Panc1 (cell line): ENCODE measurements around the gene ATP10D. TPM values are rescaled to one million over a fixed set of nuclear protein-coding genes. Genes with fewer than 3 reads are reported as not detected.

ENCODE experiments used
- ATAC-seq: fragments of 200-7000 bp; cut with Tn5 transposase; 2 replicates; pipeline ENCODE4 v1.9.1; 2020; ENCODE audit warnings: mild to moderate bottlenecking, moderate library complexity
- BruUV-seq: library from RNA; stranded (reverse); fragments of 400-500 nt; replicated peaks from 2 replicates; lab custom pipeline; 2021; lab: Mats Ljungman, UMichigan
- CTCF ChIA-PET: fragments of 300-600 bp; sonication (Branson Sonifier 250); formaldehyde crosslinking; loops from one replicate; lab custom pipeline; 2022; ENCODE audit warnings: antibody characterized with exemption; lab: Charles Lee
- POLR2A ChIA-PET: fragments of 300-600 bp; sonication (Branson Sonifier 250); formaldehyde crosslinking; loops from one replicate; lab custom pipeline; 2022; ENCODE audit warnings: antibody characterized with exemption; lab: Charles Lee
- DNase-seq: peaks from one replicate; pipeline ENCODE4 v3.0.0-alpha.2; 2010; ENCODE audit warnings: low read depth, low spot score
- H3K27ac ChIP-seq: 2 replicates; pipeline ENCODE4 v1.5.1; 2011; ENCODE audit warnings: mild to moderate bottlenecking, low read length, inconsistent platforms
- H3K27me3 ChIP-seq: fragments of 200-500 bp; sonication (Bioruptor generic); 2 replicates; pipeline ENCODE4 v1.6.0; 2014; ENCODE audit warnings: low read length, inconsistent platforms; ENCODE audit not compliant: control insufficient read depth, insufficient read depth
- H3K36me3 ChIP-seq: fragments of 200-500 bp; sonication (Bioruptor generic); 2 replicates; pipeline ENCODE4 v1.5.1; 2014; ENCODE audit warnings: inconsistent platforms, mild to moderate bottlenecking, low read length, moderate library complexity; ENCODE audit not compliant: control insufficient read depth, insufficient read depth
- H3K4me1 ChIP-seq: 2 replicates; pipeline ENCODE4 v1.5.1; 2011; ENCODE audit warnings: inconsistent platforms, mild to moderate bottlenecking, low read length, moderate library complexity; ENCODE audit not compliant: control insufficient read depth, insufficient read depth
- H3K4me3 ChIP-seq, 2 experiments: 2 replicates each; pipeline ENCODE4 v1.5.1; 2011 to 2012; ENCODE audit warnings: low read depth in 2 of 2, low read length in 2 of 2, mild to moderate bottlenecking in 2 of 2, inconsistent platforms in 1 of 2, moderate library complexity in 1 of 2
- H3K9me3 ChIP-seq: fragments of 200-500 bp; sonication (Bioruptor generic); 2 replicates; pipeline ENCODE4 v1.5.1; 2014; ENCODE audit warnings: low read depth, mild to moderate bottlenecking, inconsistent platforms, low read length, moderate library complexity; ENCODE audit not compliant: control insufficient read depth, insufficient read depth
- POLR2AphosphoS5 ChIP-seq: IDR thresholded peaks from 2 replicates; pipeline ENCODE4 v1.6.1; 2012; ENCODE audit warnings: mild to moderate bottlenecking, low read depth, low read length, moderate library complexity
- SIN3A ChIP-seq: IDR thresholded peaks from 2 replicates; pipeline ENCODE4 v1.6.1; 2012; ENCODE audit warnings: low read depth, mild to moderate bottlenecking, low read length, moderate library complexity, borderline replicate concordance; ENCODE audit not compliant: insufficient read depth
- TCF7L2 ChIP-seq: IDR thresholded peaks from 2 replicates; pipeline ENCODE4 v1.6.1; 2011; ENCODE audit warnings: mild to moderate bottlenecking, low read depth, low read length, inconsistent platforms
- in situ Hi-C: cut with HindIII; loops from 2 replicates; pipeline ENCODE4 v1.10.0; 2016; ENCODE audit warnings: low sequenced_read_pairs, low pct_unique_long_range_greater_than_20kb
- intact Hi-C: fragments of 100-400 bp; cut with micrococcal nuclease; formaldehyde crosslinking; loops from one replicate; pipeline ENCODE4 v1.10.0; 2022; ENCODE audit not compliant: unreplicated experiment
- total RNA-seq: library from RNA; stranded (reverse); gene quantifications from one replicate; pipeline ENCODE4 v1.2.1, GENCODE V29; 2021; ENCODE audit not compliant: unreplicated experiment
- TF ChIP-seq, protein P1 (sequence below): fragments of 450-650 bp; IDR thresholded peaks from 2 replicates; pipeline ENCODE4 v1.5.1; 2017; ENCODE audit warnings: mild to moderate bottlenecking
- TF ChIP-seq, protein P2 (sequence below), 2 experiments: IDR thresholded peaks; 2 replicates each; pipeline ENCODE4 v1.6.1; 2011 to 2012; ENCODE audit warnings: low read depth in 2 of 2, control low read depth in 1 of 2, low read length in 1 of 2, mild to moderate bottlenecking in 1 of 2, moderate library complexity in 1 of 2; ENCODE audit not compliant: insufficient read depth in 1 of 2

The ATP10D gene
- total RNA-seq, 1 experiment from 2014 or later: 13.9 TPM

DNA sequence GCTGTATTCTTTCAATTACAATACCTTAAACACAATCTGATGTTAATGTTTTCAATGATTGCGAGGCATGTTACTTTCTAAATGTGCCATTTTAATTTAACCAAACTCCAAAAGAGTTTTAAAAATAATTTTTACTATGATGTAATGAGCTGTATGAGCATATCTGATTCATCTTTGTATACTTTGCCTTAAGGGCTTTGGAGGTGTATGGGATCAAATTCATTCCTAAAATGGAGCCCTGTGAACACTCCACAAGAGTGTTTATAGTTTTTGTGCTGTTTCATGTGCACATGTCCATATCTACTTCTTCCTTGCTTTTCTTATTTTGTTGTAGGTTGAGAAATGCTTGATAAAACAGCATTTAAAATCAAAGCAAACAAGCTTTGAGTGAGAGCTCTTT, 82.4 kb downstream of the ATP10D start:
- CTCF ChIA-PET: no interaction called here
- no peaks in the 10 kb centered on the region for H3K36me3 ChIP-seq
- no peaks in the 10 kb centered on the region for H3K27me3 ChIP-seq
- in situ Hi-C loops: no loop called here
- ATAC-seq: no peak
- intact Hi-C loops: no loop called here
- H3K4me1 ChIP-seq: no peaks in the 10 kb centered on the region; the same call in 1 of the 2 replicates
- H3K9me3 ChIP-seq: no peaks in the 10 kb centered on the region
- no TSS peak for BruUV-seq
- DNase-seq: no peak
- no peak for TF ChIP-seq TCF7L2
- no peak for TF ChIP-seq POLR2AphosphoS5
- TF ChIP-seq, protein P1, sequence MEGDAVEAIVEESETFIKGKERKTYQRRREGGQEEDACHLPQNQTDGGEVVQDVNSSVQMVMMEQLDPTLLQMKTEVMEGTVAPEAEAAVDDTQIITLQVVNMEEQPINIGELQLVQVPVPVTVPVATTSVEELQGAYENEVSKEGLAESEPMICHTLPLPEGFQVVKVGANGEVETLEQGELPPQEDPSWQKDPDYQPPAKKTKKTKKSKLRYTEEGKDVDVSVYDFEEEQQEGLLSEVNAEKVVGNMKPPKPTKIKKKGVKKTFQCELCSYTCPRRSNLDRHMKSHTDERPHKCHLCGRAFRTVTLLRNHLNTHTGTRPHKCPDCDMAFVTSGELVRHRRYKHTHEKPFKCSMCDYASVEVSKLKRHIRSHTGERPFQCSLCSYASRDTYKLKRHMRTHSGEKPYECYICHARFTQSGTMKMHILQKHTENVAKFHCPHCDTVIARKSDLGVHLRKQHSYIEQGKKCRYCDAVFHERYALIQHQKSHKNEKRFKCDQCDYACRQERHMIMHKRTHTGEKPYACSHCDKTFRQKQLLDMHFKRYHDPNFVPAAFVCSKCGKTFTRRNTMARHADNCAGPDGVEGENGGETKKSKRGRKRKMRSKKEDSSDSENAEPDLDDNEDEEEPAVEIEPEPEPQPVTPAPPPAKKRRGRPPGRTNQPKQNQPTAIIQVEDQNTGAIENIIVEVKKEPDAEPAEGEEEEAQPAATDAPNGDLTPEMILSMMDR: no peak
- no peak for TF ChIP-seq SIN3A
- TF ChIP-seq, protein P2, sequence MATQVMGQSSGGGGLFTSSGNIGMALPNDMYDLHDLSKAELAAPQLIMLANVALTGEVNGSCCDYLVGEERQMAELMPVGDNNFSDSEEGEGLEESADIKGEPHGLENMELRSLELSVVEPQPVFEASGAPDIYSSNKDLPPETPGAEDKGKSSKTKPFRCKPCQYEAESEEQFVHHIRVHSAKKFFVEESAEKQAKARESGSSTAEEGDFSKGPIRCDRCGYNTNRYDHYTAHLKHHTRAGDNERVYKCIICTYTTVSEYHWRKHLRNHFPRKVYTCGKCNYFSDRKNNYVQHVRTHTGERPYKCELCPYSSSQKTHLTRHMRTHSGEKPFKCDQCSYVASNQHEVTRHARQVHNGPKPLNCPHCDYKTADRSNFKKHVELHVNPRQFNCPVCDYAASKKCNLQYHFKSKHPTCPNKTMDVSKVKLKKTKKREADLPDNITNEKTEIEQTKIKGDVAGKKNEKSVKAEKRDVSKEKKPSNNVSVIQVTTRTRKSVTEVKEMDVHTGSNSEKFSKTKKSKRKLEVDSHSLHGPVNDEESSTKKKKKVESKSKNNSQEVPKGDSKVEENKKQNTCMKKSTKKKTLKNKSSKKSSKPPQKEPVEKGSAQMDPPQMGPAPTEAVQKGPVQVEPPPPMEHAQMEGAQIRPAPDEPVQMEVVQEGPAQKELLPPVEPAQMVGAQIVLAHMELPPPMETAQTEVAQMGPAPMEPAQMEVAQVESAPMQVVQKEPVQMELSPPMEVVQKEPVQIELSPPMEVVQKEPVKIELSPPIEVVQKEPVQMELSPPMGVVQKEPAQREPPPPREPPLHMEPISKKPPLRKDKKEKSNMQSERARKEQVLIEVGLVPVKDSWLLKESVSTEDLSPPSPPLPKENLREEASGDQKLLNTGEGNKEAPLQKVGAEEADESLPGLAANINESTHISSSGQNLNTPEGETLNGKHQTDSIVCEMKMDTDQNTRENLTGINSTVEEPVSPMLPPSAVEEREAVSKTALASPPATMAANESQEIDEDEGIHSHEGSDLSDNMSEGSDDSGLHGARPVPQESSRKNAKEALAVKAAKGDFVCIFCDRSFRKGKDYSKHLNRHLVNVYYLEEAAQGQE (IDR thresholded peaks at IDR 0.05; ENCODE audit: insufficient read depth in 1 of 2, low read depth in 2 of 2, low read length in 1 of 2): no peak
- H3K27ac ChIP-seq: no peak overlapping the region
- no peak overlapping the region for H3K4me3 ChIP-seq
- POLR2A ChIA-PET: no interaction called here

DNA sequence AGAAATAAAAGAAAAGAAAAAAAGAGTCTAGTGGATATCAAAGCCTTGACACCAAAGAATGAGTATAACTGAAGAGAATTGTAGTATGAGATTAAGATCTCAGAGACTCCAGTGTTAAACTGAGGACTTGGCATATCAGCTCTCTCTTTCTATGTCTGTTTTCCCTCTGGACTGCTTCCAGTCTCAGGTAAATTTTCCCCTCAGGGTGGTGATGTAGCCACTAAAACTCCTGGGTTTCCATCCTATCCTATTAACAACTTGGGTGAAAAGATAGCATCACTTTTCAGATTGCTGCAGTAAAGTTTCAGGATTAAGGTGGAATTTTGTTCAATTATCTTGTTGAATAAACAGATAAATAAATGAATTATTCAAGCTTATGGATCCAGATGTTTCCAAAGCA, 85.7 kb downstream of the ATP10D start:
- ATAC-seq (no peak), DNase-seq (no peak)
- ChIA-PET POLR2A (no interaction called here), CTCF (no interaction called here)
- no peak overlapping the region for H3K27ac ChIP-seq
- H3K9me3 ChIP-seq: no peaks in the 10 kb centered on the region
- intact Hi-C loops: no loop called here
- no TSS peak for BruUV-seq
- TF ChIP-seq, protein P2 (IDR thresholded peaks at IDR 0.05; ENCODE audit: insufficient read depth in 1 of 2, low read depth in 2 of 2, low read length in 1 of 2): no peak
- TF ChIP-seq TCF7L2 (no peak), POLR2AphosphoS5 (no peak), SIN3A (no peak)
- TF ChIP-seq, protein P1: no peak
- no peak overlapping the region for H3K4me3 ChIP-seq
- no peaks in the 10 kb centered on the region for H3K36me3 ChIP-seq
- H3K27me3 ChIP-seq: no peaks in the 10 kb centered on the region
- in situ Hi-C loops: no loop called here
- H3K4me1 ChIP-seq: no peaks in the 10 kb centered on the region
